ENCODE results near the gene TFPI.

The TFPI gene

DNA sequence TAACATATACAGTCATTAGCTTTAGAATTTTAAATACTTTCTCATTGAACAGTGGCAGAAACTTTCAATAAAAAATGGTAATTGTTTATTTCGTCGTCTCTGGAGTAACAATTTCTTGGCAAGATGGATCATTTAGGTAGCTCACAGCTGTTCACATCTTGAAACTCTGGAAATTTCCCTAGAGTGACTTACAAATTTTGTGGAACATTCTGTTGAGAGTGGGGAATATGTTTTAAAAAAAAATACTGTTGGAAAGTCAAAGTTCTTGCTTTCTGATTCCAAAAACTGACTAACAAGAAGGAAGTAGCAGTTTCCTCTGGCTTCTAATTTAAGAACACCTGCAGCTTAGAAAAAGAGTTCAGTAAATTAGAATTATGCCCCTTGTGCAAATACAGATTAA, 95.0 kb downstream of the TFPI start:
- TF ChIP-seq POLR2A (IDR thresholded peaks at IDR 0.05; ENCODE audit: low read length) (no peak), GATA1 (IDR thresholded peaks at IDR 0.05; ENCODE audit: low read depth, low read length) (no peak)
- DNase-seq: no peak

DNA sequence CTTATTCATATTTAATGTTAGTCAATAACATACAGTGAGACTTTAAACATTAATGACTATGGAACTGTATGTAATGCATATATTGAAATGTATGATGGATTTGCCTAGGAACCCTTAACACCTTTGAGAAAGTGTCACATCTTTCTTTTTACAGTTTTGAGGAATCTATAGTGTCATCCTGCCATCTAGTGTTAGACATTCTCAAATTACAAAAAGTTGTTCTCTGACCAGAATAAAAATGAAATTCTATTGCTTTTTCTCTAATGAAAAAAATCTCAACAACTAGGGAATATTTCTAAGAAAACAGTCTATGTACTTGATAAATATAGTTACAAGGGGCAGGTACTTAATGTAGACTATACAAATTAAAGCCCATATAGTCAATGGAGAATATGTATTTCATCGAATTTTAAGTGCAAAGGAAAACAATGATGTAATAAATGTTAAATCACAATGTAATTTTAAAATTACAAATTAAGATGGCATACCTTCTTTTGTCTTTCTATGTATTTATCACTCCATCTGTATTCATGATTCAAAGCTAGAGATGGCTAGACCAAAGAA, 101.1 kb downstream of the TFPI start:
- DNase-seq: peak; percentile 10 to 29
- no peak for TF ChIP-seq POLR2A (IDR thresholded peaks at IDR 0.05; ENCODE audit: low read length)

DNA sequence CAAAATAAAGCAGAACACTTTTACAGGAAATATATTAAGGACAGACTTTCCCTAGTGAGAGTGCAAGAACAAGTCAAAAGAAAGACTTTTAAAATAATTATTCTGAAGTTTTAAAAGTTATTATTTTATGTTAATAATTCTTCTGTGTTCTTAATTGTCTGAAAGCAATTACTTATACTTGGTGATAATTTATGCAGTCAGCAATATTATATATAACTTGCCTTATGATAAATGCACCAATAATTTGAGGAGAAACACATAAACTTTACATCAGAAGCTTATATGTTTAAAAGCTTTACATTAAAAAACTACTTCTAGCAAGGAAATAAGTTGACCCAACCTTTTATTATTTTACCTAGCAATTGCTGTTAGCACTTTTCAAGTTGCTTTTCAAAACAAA, 102.7 kb downstream of the TFPI start:
- TF ChIP-seq GATA1 (IDR thresholded peaks at IDR 0.05; ENCODE audit: low read depth, low read length) (no peak), POLR2A (IDR thresholded peaks at IDR 0.05; ENCODE audit: low read length) (no peak)
- DNase-seq: no peak

DNA sequence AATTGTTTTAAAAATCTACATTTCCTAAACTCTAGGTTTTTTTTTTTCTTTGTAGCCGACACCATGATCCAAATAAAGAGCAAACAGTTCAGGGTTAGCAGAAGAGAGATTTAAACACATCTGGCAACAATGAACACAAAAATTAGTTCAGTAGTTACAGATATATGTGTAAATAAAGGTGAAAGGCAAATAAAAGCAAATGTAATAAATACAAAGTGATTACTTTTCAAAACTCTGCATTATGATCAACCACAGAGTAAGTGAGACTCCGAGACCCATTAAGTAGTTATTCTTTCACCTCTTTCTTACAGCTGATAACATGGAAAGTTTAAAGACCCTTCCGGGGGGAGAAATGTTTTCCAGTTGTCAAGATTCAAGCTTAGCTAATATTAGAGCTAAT, 106.9 kb downstream of the TFPI start:
- DNase-seq: no peak
- TF ChIP-seq POLR2A (IDR thresholded peaks at IDR 0.05; ENCODE audit: low read length) (no peak), GATA1 (IDR thresholded peaks at IDR 0.05; ENCODE audit: low read depth, low read length) (no peak)

DNA sequence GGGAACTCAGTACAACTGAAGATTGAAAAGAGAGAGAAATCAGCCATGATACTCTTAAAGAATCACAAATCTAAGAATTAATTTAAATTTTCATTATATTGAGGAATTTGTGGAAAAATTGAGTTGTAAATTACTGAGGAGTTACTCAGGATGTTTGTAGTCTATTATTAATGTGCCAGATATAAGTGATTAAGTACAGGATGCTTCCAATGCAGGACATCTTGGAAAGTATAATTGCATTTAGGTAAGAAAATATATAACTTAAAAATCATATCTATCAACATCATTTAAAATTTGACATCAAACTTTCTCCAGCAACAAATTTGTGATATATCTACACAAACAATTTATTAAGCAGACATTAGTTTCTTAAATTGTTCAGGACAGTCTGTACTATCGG, 107.5 kb downstream of the TFPI start:
- TF ChIP-seq GATA1 (IDR thresholded peaks at IDR 0.05; ENCODE audit: low read depth, low read length) (no peak), POLR2A (IDR thresholded peaks at IDR 0.05; ENCODE audit: low read length) (no peak)

DNA sequence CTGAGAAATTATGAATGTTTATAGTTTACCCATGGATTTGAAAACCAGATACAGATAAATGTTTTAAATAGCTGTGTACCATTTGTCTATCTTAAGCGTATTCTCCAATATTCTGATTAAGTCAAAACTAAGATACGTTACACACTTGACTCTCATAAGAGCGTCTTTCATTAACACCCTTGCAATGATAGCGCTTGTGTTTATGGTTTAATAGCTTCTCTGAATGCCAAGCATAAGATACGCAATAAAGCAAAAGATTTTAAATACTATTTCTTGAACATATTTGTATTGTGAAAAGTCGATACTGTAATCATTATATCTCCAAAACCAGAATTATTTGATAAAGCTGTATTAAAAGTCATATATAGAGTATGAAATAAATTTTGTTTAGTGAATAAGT, 109.2 kb downstream of the TFPI start:
- TF ChIP-seq POLR2A (IDR thresholded peaks at IDR 0.05; ENCODE audit: low read length) (no peak), GATA1 (IDR thresholded peaks at IDR 0.05; ENCODE audit: low read depth, low read length) (no peak)
- no peak for DNase-seq

More for the DNA sequence above, 107.5 kb downstream of the TFPI start:
- no peak for DNase-seq

DNA sequence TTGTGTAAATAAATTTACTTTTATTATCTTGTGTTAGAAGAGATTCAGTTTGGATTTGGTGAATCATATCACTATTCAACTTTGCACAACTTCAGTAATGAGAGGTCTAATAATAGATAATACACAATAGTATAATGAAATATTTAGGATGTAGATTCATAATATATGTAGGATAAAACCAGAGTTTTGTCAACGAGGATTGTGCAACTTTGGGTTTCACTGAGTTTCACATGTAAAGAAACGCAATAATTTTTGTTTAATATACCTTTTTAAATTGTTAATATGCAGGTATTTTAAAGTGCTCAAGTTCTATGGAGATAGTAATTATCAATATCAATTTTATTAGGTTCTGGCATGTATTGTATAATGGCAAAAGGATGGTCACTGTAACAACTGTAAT, 111.5 kb downstream of the TFPI start:
- TF ChIP-seq GATA1 (IDR thresholded peaks at IDR 0.05; ENCODE audit: low read depth, low read length) (no peak), POLR2A (IDR thresholded peaks at IDR 0.05; ENCODE audit: low read length) (no peak)
- no peak for DNase-seq

DNA sequence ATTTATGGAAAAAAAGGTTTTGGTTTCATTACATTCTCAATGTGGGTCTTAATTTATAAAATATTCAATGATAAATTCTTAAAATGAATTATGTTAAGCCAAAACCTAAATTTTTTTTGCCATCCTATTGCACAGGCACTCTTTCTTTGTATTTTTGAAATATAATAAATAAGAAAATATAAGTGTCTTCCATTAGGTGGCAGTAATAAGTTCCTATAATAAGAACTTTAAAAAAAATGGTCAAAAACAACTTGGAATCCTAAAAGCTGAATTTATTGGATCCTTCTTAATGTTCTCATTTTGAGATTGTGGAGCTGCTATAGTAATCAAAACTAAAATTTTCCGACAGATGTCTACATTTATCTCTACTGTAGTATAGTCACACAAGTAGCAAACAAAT, 111.9 kb downstream of the TFPI start:
- no peak for DNase-seq
- TF ChIP-seq GATA1 (IDR thresholded peaks at IDR 0.05; ENCODE audit: low read depth, low read length) (no peak), POLR2A (IDR thresholded peaks at IDR 0.05; ENCODE audit: low read length) (no peak)

DNA sequence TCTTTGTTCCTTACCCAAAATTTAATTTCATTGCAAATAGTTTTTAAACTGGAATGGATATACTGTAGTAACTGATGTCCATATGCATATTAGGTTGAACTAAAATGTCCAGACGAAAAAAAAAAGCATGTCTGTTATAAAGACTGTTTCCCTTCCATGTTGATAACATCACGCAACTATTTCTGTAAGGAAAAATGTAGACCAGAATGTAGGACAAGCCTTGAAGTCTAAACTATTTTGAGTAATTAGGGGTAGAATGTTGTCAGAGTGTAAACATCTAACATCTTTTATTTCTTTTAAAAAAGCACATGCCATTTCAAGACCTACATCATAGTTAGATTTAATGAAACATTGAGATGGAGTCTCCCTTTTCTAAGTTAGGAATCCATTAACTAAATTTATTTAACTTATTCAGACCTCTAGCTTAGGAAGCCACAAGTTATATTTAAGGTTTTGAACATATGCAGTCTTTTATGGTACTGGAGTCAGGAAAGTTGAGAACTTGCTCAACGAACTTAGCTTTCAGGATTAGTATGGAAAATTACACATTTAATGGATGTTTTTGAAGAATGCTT, 114.0 kb downstream of the TFPI start:
- no peak for TF ChIP-seq GATA1 (IDR thresholded peaks at IDR 0.05; ENCODE audit: low read depth, low read length)
- TF ChIP-seq POLR2A (IDR thresholded peaks at IDR 0.05; ENCODE audit: low read length): no peak
- DNase-seq: no peak

DNA sequence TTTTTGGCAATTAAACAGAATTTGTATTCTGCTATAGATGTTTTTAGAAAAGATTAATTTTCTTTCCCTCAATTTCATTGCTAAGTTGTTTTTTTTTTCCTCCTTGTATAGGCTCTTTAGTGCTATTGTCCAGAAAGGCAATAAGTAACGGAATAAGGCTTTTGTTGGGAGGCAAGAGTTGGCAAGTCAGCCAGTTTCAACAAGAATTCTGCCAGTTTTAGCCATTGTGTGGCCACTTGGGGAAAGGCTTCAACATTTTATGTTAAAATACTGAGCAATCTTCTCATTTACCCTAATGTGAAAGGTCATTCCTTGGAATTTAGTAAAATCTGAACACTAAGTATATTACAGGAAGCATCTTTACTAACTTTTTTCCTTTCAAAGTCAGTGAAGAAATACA, 115.8 kb downstream of the TFPI start:
- TF ChIP-seq GATA1 (IDR thresholded peaks at IDR 0.05; ENCODE audit: low read depth, low read length) (no peak), POLR2A (IDR thresholded peaks at IDR 0.05; ENCODE audit: low read length) (no peak)

DNA sequence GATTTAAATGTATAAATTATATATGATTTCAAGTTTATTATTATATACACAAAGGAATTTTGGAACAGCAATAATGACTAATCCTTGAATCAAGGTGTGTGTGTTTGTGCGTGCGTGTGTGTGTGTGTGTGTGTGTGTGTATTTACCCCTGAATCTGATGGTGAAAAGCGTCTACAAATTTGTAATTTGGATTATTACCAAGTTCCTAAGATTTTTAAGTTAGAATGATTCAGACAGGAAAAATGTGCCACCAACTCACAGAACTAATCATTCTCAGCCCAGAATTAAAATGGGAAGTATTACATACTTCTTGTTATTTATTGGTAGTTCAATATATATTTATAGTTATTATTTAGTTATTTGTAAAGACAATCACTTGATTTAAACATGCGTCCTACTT, 118.5 kb downstream of the TFPI start:
- no peak for DNase-seq
- no peak for TF ChIP-seq GATA1 (IDR thresholded peaks at IDR 0.05; ENCODE audit: low read depth, low read length)
- no peak for TF ChIP-seq POLR2A (IDR thresholded peaks at IDR 0.05; ENCODE audit: low read length)

More for the DNA sequence above, 115.8 kb downstream of the TFPI start:
- no peak for DNase-seq

DNA sequence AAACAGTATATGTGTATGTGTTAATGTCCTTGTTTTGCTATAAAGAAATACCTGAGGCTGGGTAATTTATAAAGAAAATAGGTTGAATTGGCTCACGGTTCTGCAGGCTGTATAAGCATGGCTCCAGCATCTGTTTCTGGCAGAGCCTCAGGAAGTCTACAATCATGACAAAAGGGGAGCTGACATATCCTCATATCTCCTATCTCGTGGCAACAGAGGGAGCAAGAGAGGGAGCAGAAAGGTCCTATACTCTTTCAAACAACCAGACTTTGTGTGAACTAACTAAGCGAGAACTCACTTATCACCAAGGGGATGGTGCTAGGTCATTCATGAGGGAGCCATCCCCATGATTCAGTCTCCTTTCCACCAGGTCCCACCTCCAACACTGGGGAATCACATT, 119.2 kb downstream of the TFPI start:
- no peak for TF ChIP-seq POLR2A (IDR thresholded peaks at IDR 0.05; ENCODE audit: low read length)
- TF ChIP-seq GATA1 (IDR thresholded peaks at IDR 0.05; ENCODE audit: low read depth, low read length): no peak
- peak in 1 of 2 experiments; percentile 7 for DNase-seq

DNA sequence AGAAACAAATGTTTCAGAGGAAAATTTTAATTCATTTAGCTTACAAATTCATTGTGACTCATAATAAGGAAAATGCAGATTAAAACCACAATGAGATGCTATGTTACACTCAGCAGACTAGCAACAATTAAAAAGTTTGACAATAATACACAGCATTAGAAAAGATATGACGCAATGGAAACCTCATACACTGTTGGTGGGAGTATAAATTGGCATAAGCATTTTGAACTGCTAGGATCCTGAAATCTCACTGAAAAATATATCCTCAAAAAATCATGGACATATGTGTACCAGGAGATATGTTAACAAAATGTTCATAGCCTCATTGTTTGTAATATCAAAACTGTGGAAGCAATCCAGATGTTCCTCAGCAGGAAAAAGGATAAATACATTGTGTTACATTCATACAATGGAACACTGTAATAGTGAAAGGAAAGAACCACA, 119.9 kb downstream of the TFPI start:
- TF ChIP-seq POLR2A (IDR thresholded peaks at IDR 0.05; ENCODE audit: low read length): no peak
- TF ChIP-seq GATA1 (IDR thresholded peaks at IDR 0.05; ENCODE audit: low read depth, low read length): no peak
- DNase-seq: no peak

DNA sequence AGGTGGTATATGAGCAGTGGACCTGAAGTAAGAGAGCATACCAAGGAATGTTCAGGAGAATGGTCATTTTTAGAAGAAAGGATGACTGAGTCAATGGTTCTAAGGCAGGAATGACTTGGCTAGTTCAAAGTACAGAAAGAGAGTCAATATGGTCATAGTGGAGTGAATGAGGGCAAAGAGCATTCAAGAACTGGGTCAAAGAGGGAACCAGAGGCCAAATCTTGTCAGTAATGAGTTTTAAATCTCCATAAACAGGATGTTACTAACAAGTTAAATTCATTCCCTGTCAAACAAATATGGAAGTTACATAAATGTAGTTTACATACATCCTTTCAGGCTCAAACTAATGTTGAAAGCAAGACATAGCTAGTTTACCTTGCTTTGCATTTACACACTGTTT, 122.3 kb downstream of the TFPI start:
- no peak for DNase-seq
- TF ChIP-seq POLR2A (IDR thresholded peaks at IDR 0.05; ENCODE audit: low read length): no peak
- no peak for TF ChIP-seq GATA1 (IDR thresholded peaks at IDR 0.05; ENCODE audit: low read depth, low read length)

DNA sequence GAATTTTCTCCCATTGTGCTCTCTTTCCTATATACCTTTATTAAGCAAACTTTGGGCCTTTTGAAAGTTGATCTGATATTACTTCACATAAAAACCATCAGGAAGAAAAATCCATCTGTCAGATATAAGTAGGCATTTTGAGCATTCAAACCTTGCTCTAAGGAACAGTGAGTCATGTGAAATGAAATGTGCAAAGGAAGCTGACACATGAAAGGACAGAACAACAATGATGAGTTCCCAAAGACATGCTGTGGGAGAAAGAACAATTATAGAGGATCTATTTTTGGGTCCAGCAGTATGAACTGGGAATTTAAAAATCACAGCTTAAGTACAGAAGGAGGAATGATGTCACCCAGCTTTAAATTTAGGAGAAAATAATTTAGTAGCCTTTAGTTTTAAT, 124.2 kb downstream of the TFPI start:
- TF ChIP-seq GATA1 (IDR thresholded peaks at IDR 0.05; ENCODE audit: low read depth, low read length) (no peak), POLR2A (IDR thresholded peaks at IDR 0.05; ENCODE audit: low read length) (no peak)
- DNase-seq: no peak

Data from erythroblast (primary cell).